GM18868 (cell line): ENCODE measurements around the gene POLL.

Experiments
- ATAC-seq: cut with Tn5 transposase; IDR thresholded peaks from one replicate; pipeline ENCODE4 v1.9.1; 2021; ENCODE audit warnings: mild to moderate bottlenecking, moderate library complexity; ENCODE audit not compliant: unreplicated experiment

POLL gene

GRCh38 chr10:101573885-101574753 is 13.9 kb downstream of the POLL start:
- ATAC-seq = no peak

- no peak for ATAC-seq
These were observed 15.3 kb downstream of the POLL start for GRCh38 chr10:101572785-101573184.

- ATAC-seq = no peak
These were observed 15.9 kb downstream of the POLL start for GRCh38 chr10:101572126-101572525.

GRCh38 chr10:101571271-101571925 is 16.7 kb downstream of the POLL start:
- ATAC-seq = no peak

- no peak for ATAC-seq
These were observed 17.4 kb downstream of the POLL start for GRCh38 chr10:101570428-101571270.

- peak; percentile 68 for ATAC-seq
These were observed 18.2 kb downstream of the POLL start for GRCh38 chr10:101569622-101570427.

- ATAC-seq = no peak
These were observed 18.8 kb downstream of the POLL start for GRCh38 chr10:101569323-101569621.

- no peak for ATAC-seq
These were observed 19.9 kb downstream of the POLL start for GRCh38 chr10:101568054-101568745.

- ATAC-seq = no peak
These were observed 20.7 kb downstream of the POLL start for GRCh38 chr10:101567165-101568006.

GRCh38 chr10:101566333-101567164 is 21.5 kb downstream of the POLL start:
- no peak for ATAC-seq

- no peak for ATAC-seq
These were observed 22.1 kb downstream of the POLL start for GRCh38 chr10:101565936-101566332.

- no peak for ATAC-seq
These were observed 22.6 kb downstream of the POLL start for GRCh38 chr10:101565370-101565900.

- ATAC-seq = no peak
These were observed 23.5 kb downstream of the POLL start for GRCh38 chr10:101564490-101564991.

GRCh38 chr10:101563497-101564040 is 24.5 kb downstream of the POLL start:
- ATAC-seq = no peak

- ATAC-seq = no peak
These were observed 25.1 kb downstream of the POLL start for GRCh38 chr10:101563007-101563406.

GRCh38 chr10:101562231-101562630 is 25.8 kb downstream of the POLL start:
- no peak for ATAC-seq

- ATAC-seq = no peak
These were observed 26.8 kb downstream of the POLL start for GRCh38 chr10:101561068-101561915.
